ENCODE measurements around the gene KCNQ2. TPM values are rescaled to one million over a fixed set of nuclear protein-coding genes. Genes with fewer than 3 reads are reported as not detected.

The KCNQ2 gene
- total and polyA plus RNA-seq, 10 donors, result 0.13 to 3.5 (median 0.45) TPM; not detected in 2

GRCh38 chr20:63424613-63425012 is 47.8 kb downstream of the KCNQ2 start:
- intact Hi-C loops (cut with DNase I; ENCODE audit: low total_unique reads), result no loop called here
- WGBS, 5 donors, result 85 to 95% (median 92%) methylated on average over 25 of the region's 25 CpGs
- H3K36me3 ChIP-seq, result no peaks in the 10 kb centered on the region
- TF ChIP-seq POLR2AphosphoS5 (IDR thresholded peaks at IDR 0.05) (no peak), POLR2A (IDR thresholded peaks at IDR 0.05) (no peak)
- no peak overlapping the region for H3K4me3 ChIP-seq
- H3K4me1 ChIP-seq, result no peaks in the 10 kb centered on the region
- no peaks in the 10 kb centered on the region for H3K9me3 ChIP-seq
- DNase-seq, result no peak
- no peak overlapping the region for H3K27ac ChIP-seq
- H3K27me3 ChIP-seq (replicated peaks in 1 of 7), result peaks cover 0 to 67% (median 3%) of the 10 kb centered on the region in 7 donors

- 62 to 78% (median 71%) methylated on average over 15 to 21 of the region's 21 CpGs for WGBS, 5 donors
- TF ChIP-seq POLR2A (IDR thresholded peaks at IDR 0.05) (no peak), CTCF (IDR thresholded peaks at IDR 0.05 in 8 of 11, conservative IDR thresholded peaks at IDR 0.05 in 3 of 11) (no peak), POLR2AphosphoS5 (IDR thresholded peaks at IDR 0.05) (no peak)
- Histone ChIP-seq H3K4me3 (no peak overlapping the region), H3K9me3 (no peaks in the 10 kb centered on the region), H3K27me3 (replicated peaks in 1 of 7) (peaks cover 0 to 67% (median 3%) of the 10 kb centered on the region in 7 donors), H3K36me3 (no peaks in the 10 kb centered on the region), H3K4me1 (no peaks in the 10 kb centered on the region), H3K27ac (no peak overlapping the region)
- intact Hi-C loops (cut with DNase I; ENCODE audit: low total_unique reads), result no loop called here
- no peak for DNase-seq
Measured at GRCh38 chr20:63423751-63424150, 48.7 kb downstream of the KCNQ2 start.

- Histone ChIP-seq H3K27ac (no peak overlapping the region), H3K27me3 (replicated peaks in 1 of 7) (peaks cover 0 to 70% (median 11%) of the 10 kb centered on the region in 7 donors), H3K36me3 (no peaks in the 10 kb centered on the region), H3K4me3 (no peak overlapping the region), H3K4me1 (no peaks in the 10 kb centered on the region), H3K9me3 (no peaks in the 10 kb centered on the region)
- DNase-seq, result no peak
- intact Hi-C loops (cut with DNase I; ENCODE audit: low total_unique reads), result no loop called here
- TF ChIP-seq POLR2AphosphoS5 (IDR thresholded peaks at IDR 0.05) (no peak), CTCF (IDR thresholded peaks at IDR 0.05 in 8 of 11, conservative IDR thresholded peaks at IDR 0.05 in 3 of 11) (no peak), POLR2A (IDR thresholded peaks at IDR 0.05) (no peak)
- WGBS, 5 donors, result 78 to 89% (median 83%) methylated on average over 24 to 25 of the region's 25 CpGs
Measured at GRCh38 chr20:63422653-63423052, 49.8 kb downstream of the KCNQ2 start.

GRCh38 chr20:63421913-63422312 is 50.5 kb downstream of the KCNQ2 start:
- Histone ChIP-seq H3K4me1 (no peaks in the 10 kb centered on the region), H3K27ac (no peak overlapping the region), H3K36me3 (no peaks in the 10 kb centered on the region), H3K27me3 (replicated peaks in 1 of 7) (peaks cover 0 to 77% (median 18%) of the 10 kb centered on the region in 7 donors), H3K9me3 (no peaks in the 10 kb centered on the region), H3K4me3 (no peak overlapping the region)
- 82 to 91% (median 88%) methylated on average over 6 to 17 of the region's 17 CpGs for WGBS, 5 donors
- TF ChIP-seq POLR2A (IDR thresholded peaks at IDR 0.05) (no peak), POLR2AphosphoS5 (IDR thresholded peaks at IDR 0.05) (no peak), CTCF (IDR thresholded peaks at IDR 0.05 in 8 of 11, conservative IDR thresholded peaks at IDR 0.05 in 3 of 11) (no peak)
- no peak for DNase-seq
- intact Hi-C loops (cut with DNase I; ENCODE audit: low total_unique reads), result no loop called here

Measured in spleen (tissue), 11 donors.